Chondrocyte (in vitro differentiated cells): Measurements from ENCODE around the gene TMEM190. TPM values are rescaled to one million over a fixed set of nuclear protein-coding genes. Genes with fewer than 3 reads are reported as not detected.
"Not testable (repeated sequence)": the region's sequence is repeated elsewhere in the genome, so short reads cannot be mapped to it uniquely, and the experiment has no call there.

ENCODE experiments used
- DNase-seq: peaks from one replicate; pipeline ENCODE4 v3.0.0; 2021; ENCODE audit warnings: mixed read lengths, low spot score
- H3K27ac Mint-ChIP-seq: one replicate; pipeline ENCODE4 v1.8.0; 2021; ENCODE audit warnings: mild to moderate bottlenecking, moderate library complexity, mixed read lengths; ENCODE audit not compliant: unreplicated experiment
- H3K27me3 Mint-ChIP-seq: 2 replicates; pipeline ENCODE4 v1.8.0; 2021; ENCODE audit warnings: low read depth, mixed read lengths
- H3K36me3 Mint-ChIP-seq: 2 replicates; pipeline ENCODE4 v1.8.0; 2021; ENCODE audit warnings: low read depth, mixed read lengths
- H3K4me1 Mint-ChIP-seq: 2 replicates; pipeline ENCODE4 v1.8.0; 2021; ENCODE audit warnings: low read depth, mild to moderate bottlenecking, mixed read lengths
- H3K4me3 Mint-ChIP-seq: one replicate; pipeline ENCODE4 v1.8.0; 2021; ENCODE audit warnings: mild to moderate bottlenecking, moderate library complexity, mixed read lengths; ENCODE audit not compliant: unreplicated experiment
- H3K9me3 Mint-ChIP-seq: 2 replicates; pipeline ENCODE4 v1.8.0; 2021; ENCODE audit warnings: low read depth, mixed read lengths
- CTCF ChIP-seq: fragments of 200-600 bp; sonication (generic); IDR thresholded peaks from 2 replicates; pipeline ENCODE4 v1.5.0; 2021; ENCODE audit warnings: antibody characterized with exemption, mild to moderate bottlenecking, moderate library complexity
- total RNA-seq: library from RNA; stranded (reverse); gene quantifications from 3 replicates; pipeline ENCODE4 v1.2.1, GENCODE V29; 2021

Gene TMEM190
- total RNA-seq, 1 donor from 2014 or later = 0.52 TPM

DNA sequence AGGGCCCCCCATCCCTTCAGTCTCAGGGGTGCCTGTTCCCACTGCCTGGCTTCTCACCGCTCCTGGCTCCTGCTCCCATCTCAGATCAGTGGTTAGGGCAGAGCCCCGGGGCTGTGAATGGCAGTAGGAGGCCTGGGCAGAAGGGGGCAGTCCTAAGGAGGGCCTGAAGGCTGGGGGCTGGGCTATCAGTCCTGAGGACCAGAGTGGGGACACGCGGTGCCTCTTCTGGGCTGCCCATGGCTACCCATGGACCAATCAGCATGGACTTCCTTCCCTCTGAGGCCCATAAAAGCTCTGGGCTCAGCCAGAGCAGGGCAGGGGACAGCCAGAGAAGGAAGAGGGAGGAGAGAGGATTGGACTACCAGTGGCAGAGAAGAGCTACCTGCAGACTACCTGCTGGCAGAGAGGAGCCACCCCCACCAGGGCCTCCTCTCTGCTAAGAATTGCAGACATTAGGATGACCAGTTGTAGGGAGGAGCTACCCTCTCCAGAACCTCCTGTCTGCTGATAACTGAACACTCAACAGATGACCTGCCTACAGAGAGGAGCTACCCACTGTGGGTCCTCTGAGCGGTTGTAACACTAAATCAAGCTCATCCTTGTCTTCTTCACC lies 43.1 kb downstream of the TMEM190 start:
- H3K27me3 Mint-ChIP-seq = peaks cover 14% of the 10 kb centered on the region
- H3K4me1 Mint-ChIP-seq = no peaks in the 10 kb centered on the region
- H3K36me3 Mint-ChIP-seq = no peaks in the 10 kb centered on the region

GRCh38 chr19:55421281-55421680 lies 44.7 kb downstream of the TMEM190 start:
- H3K27me3 Mint-ChIP-seq = peaks cover 18% of the 10 kb centered on the region
- not testable (repeated sequence) for H3K4me1 Mint-ChIP-seq, H3K36me3 Mint-ChIP-seq, H3K27ac Mint-ChIP-seq, H3K9me3 Mint-ChIP-seq, H3K4me3 Mint-ChIP-seq, DNase-seq

More for the DNA sequence above, 43.1 kb downstream of the TMEM190 start:
- no peak for DNase-seq
- Mint-ChIP-seq H3K9me3 (no peaks in the 10 kb centered on the region), H3K4me3 (no peak overlapping the region), H3K27ac (no peak overlapping the region)
- TF ChIP-seq CTCF = no peak

GRCh38 chr19:55423225-55424005 lies 46.8 kb downstream of the TMEM190 start:
- Mint-ChIP-seq H3K27me3 (peaks cover 18% of the 10 kb centered on the region), H3K36me3 (no peaks in the 10 kb centered on the region), H3K4me3 (no peak overlapping the region), H3K4me1 (no peaks in the 10 kb centered on the region), H3K27ac (no peak overlapping the region), H3K9me3 (no peaks in the 10 kb centered on the region)
- DNase-seq = no peak
- TF ChIP-seq CTCF = no peak

DNA sequence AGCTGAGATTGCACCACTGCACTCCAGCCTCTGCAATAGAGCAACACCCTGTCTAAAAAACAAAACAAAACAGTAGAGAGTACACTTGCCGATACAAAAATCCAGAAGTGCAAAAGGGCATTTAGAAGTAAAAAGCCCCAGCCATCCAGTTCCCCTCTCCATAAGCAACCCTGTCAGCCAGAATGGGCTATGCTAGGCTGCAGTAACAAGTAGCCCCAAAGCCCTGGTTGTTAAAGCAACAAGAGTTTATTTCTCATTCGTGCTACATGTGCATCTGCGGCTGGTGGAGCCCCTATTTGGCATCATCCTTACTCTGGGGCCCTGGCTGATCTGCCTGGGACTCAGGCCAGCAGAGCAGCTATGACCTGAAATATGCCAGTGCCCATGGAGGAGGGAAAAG lies 47.9 kb downstream of the TMEM190 start:
- Mint-ChIP-seq H3K27ac (no peak overlapping the region), H3K9me3 (no peaks in the 10 kb centered on the region), H3K27me3 (peaks cover 17% of the 10 kb centered on the region), H3K36me3 (no peaks in the 10 kb centered on the region), H3K4me3 (no peak overlapping the region), H3K4me1 (no peaks in the 10 kb centered on the region)
- TF ChIP-seq CTCF = no peak
- no peak for DNase-seq

DNA sequence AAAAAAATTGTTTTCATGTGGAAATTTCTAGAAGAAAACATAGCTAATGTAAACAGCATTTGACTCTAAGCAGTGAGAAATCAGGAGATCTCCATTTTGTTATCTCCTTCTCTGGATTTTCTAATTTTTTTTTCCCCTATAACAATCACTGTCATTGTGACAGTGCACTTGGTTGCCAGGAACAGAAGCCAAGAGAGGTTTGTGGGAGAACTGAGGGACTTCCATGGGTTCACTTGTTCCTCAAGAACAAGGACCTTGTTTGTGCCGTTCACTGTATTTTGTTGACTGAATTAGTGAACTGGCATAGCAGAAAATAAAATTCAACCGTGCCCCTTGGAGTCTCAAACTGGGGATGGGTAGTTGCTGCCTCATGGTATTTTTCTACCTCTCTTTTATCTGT lies 49.4 kb downstream of the TMEM190 start:
- Mint-ChIP-seq H3K9me3 (no peaks in the 10 kb centered on the region), H3K4me3 (no peak overlapping the region), H3K36me3 (no peaks in the 10 kb centered on the region), H3K27ac (no peak overlapping the region), H3K27me3 (peaks cover 17% of the 10 kb centered on the region), H3K4me1 (no peaks in the 10 kb centered on the region)
- no peak for TF ChIP-seq CTCF
- DNase-seq = no peak

Other genes with a start within 250 kb of the TMEM190 start
- gene TNNT1, start 227.6 kb upstream of the TMEM190 start, total RNA-seq = 0.62 TPM in 1 of 3 replicates, not detected in the others
- not detected in 3 replicates for gene TNNI3, start 219.1 kb upstream of the TMEM190 start, total RNA-seq
- 0.90 to 2.2 TPM (median 1.3 TPM) in 3 replicates for gene DNAAF3, start 210.2 kb upstream of the TMEM190 start, total RNA-seq
- gene SYT5, start 196.5 kb upstream of the TMEM190 start, total RNA-seq = 0.80 TPM in 1 of 3 replicates, not detected in the others
- 0.42 to 0.54 TPM in 2 of 3 replicates, not detected in the other for gene PTPRH, start 167.3 kb upstream of the TMEM190 start, total RNA-seq
- gene TMEM86B, start 148.1 kb upstream of the TMEM190 start, total RNA-seq = 1.4 to 1.5 TPM (median 1.4 TPM) in 3 replicates
- 47.6 to 58.4 TPM (median 49.9 TPM) in 3 replicates for gene PPP6R1, start 117.8 kb upstream of the TMEM190 start, total RNA-seq
- 22.7 to 30.3 TPM (median 24.2 TPM) in 3 replicates for gene HSPBP1, start 96.7 kb upstream of the TMEM190 start, total RNA-seq
- gene BRSK1, start 92.8 kb upstream of the TMEM190 start, total RNA-seq = 14.0 to 15.9 TPM (median 15.3 TPM) in 3 replicates
- gene TMEM150B, start 51.5 kb upstream of the TMEM190 start, total RNA-seq = not detected in 3 replicates
- gene KMT5C, start 37.0 kb upstream of the TMEM190 start, total RNA-seq = 9.5 to 14.6 TPM (median 9.7 TPM) in 3 replicates
- gene COX6B2, start 22.1 kb upstream of the TMEM190 start, total RNA-seq = 0.17 to 0.23 TPM in 2 of 3 replicates, not detected in the other
- not detected in 3 replicates for gene GARIN5B, start 13.6 kb upstream of the TMEM190 start, total RNA-seq
- 2.8 to 3.7 TPM (median 3.1 TPM) in 3 replicates for gene IL11, start 6.4 kb upstream of the TMEM190 start, total RNA-seq
- gene TMEM238, start 7.5 kb downstream of the TMEM190 start, total RNA-seq = 0.59 to 1.0 TPM (median 0.85 TPM) in 3 replicates
- gene RPL28, start 9.1 kb downstream of the TMEM190 start, total RNA-seq = 1,343 to 1,376 TPM (median 1,346 TPM) in 3 replicates
- 60.0 to 79.7 TPM (median 78.6 TPM) in 3 replicates for gene UBE2S, start 31.0 kb downstream of the TMEM190 start, total RNA-seq
- gene SHISA7, start 66.5 kb downstream of the TMEM190 start, total RNA-seq = not detected in 3 replicates
- gene ISOC2, start 84.8 kb downstream of the TMEM190 start, total RNA-seq = 39.8 to 47.2 TPM (median 39.8 TPM) in 3 replicates
- gene C19orf85, start 87.9 kb downstream of the TMEM190 start, total RNA-seq = not detected in 3 replicates
- gene ZNF628, start 99.8 kb downstream of the TMEM190 start, total RNA-seq = 9.1 to 9.7 TPM (median 9.4 TPM) in 3 replicates
- 32.1 to 50.0 TPM (median 33.1 TPM) in 3 replicates for gene NAT14, start 108.4 kb downstream of the TMEM190 start, total RNA-seq
- gene SSC5D, start 111.6 kb downstream of the TMEM190 start, total RNA-seq = 33.6 to 50.0 TPM (median 34.5 TPM) in 3 replicates
- not detected in 3 replicates for gene SBK2, start 160.3 kb downstream of the TMEM190 start, total RNA-seq
- not detected in 3 replicates for gene SBK3, start 168.7 kb downstream of the TMEM190 start, total RNA-seq
- gene ZNF579, start 204.0 kb downstream of the TMEM190 start, total RNA-seq = 15.7 to 23.6 TPM (median 23.1 TPM) in 3 replicates
- 11.3 to 14.7 TPM (median 14.4 TPM) in 3 replicates for gene FIZ1, start 222.7 kb downstream of the TMEM190 start, total RNA-seq
- 10.1 to 11.0 TPM (median 10.8 TPM) in 3 replicates for gene ZNF524, start 223.5 kb downstream of the TMEM190 start, total RNA-seq
- gene ZNF865, start 228.8 kb downstream of the TMEM190 start, total RNA-seq = 16.1 to 18.1 TPM (median 16.4 TPM) in 3 replicates
- gene ZNF784, start 247.7 kb downstream of the TMEM190 start, total RNA-seq = 6.1 to 7.9 TPM (median 6.4 TPM) in 3 replicates